HL-60 (cell line): ENCODE results near the gene RETREG2.

Experiments used
- DNase-seq, 2 experiments: peaks; one replicate each; pipeline ENCODE4 v3.0.0-alpha.2; 2010 to 2020; ENCODE audit warnings: low read depth in 1 of 2, low spot score in 1 of 2
- H3K27ac ChIP-seq: fragments of 250-450 bp; sonication (Bioruptor Pico); replicated peaks from 2 replicates; pipeline ENCODE4 v1.5.1; 2020; ENCODE audit warnings: mild to moderate bottlenecking, moderate library complexity
- H3K27me3 ChIP-seq: fragments of 250-450 bp; sonication (Bioruptor Pico); 2 replicates; pipeline ENCODE4 v1.5.1; 2021; ENCODE audit warnings: mild to moderate bottlenecking, moderate library complexity; ENCODE audit not compliant: insufficient read depth, poor library complexity, severe bottlenecking
- H3K4me3 ChIP-seq: replicated peaks from 2 replicates; pipeline ENCODE4 v1.5.1; 2011; ENCODE audit warnings: mild to moderate bottlenecking, control low read depth, low read length; ENCODE audit not compliant: insufficient read depth
- GABPA ChIP-seq: IDR thresholded peaks from 2 replicates; pipeline ENCODE4 v1.6.1; 2012; ENCODE audit warnings: low read depth
- POLR2AphosphoS5 ChIP-seq: IDR thresholded peaks from 2 replicates; pipeline ENCODE4 v1.6.1; 2012; ENCODE audit warnings: low read depth
- SPI1 ChIP-seq: IDR thresholded peaks from 2 replicates; pipeline ENCODE4 v1.6.1; 2012; ENCODE audit warnings: low read depth, mild to moderate bottlenecking, borderline replicate concordance
- TF ChIP-seq, protein P1 (sequence below): IDR thresholded peaks from 2 replicates; pipeline ENCODE4 v1.6.1; 2012; ENCODE audit warnings: low read depth; ENCODE audit not compliant: insufficient replicate concordance
- TF ChIP-seq, protein P2 (sequence below): IDR thresholded peaks from one replicate; pipeline ENCODE4 v1.5.1; 2011; ENCODE audit warnings: low read length, control low read depth, inconsistent platforms; ENCODE audit not compliant: insufficient read depth

Gene RETREG2

DNA sequence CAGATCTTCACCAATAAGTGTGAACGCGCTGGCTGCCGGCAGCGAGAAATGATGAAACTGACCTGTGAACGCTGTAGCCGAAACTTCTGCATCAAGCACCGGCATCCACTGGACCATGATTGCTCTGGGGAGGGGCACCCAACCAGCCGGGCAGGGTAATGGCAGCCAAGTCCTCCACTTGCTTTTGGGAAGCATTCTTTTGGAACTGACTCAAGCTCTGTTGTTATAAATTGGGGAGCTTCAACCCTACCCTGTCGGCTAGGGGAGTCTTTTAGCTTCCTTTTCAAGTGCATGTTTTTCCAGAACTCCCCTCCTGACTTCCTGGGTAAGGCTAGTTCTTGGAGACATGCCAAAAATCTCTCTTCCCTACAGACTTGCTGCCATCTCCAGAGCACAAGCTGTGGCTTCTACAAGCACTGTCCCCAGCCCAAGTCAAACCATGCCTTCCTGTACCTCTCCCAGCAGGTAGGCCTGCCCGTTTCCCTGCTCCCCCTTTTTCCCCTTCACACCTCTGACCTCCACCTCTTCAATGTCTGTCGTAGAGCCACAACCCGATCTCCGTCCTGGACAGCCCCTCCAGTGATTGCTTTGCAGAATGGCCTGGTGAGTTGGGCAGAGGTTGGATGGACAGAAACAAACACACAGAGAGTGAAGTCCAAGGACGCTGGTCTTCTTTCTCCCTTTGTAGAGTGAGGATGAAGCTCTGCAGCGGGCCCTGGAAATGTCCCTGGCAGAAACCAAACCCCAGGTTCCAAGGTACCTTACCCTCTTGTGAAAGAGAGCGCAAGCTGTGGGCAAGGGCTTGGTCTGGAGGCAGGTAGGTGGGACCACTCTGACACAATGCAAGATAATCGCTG, 30.0 kb downstream of the RETREG2 start:
- Histone ChIP-seq H3K27ac (no peak overlapping the region), H3K4me3 (no peak overlapping the region), H3K27me3 (no peaks in the 10 kb centered on the region)
- no peak for TF ChIP-seq SPI1
- TF ChIP-seq, protein P1, sequence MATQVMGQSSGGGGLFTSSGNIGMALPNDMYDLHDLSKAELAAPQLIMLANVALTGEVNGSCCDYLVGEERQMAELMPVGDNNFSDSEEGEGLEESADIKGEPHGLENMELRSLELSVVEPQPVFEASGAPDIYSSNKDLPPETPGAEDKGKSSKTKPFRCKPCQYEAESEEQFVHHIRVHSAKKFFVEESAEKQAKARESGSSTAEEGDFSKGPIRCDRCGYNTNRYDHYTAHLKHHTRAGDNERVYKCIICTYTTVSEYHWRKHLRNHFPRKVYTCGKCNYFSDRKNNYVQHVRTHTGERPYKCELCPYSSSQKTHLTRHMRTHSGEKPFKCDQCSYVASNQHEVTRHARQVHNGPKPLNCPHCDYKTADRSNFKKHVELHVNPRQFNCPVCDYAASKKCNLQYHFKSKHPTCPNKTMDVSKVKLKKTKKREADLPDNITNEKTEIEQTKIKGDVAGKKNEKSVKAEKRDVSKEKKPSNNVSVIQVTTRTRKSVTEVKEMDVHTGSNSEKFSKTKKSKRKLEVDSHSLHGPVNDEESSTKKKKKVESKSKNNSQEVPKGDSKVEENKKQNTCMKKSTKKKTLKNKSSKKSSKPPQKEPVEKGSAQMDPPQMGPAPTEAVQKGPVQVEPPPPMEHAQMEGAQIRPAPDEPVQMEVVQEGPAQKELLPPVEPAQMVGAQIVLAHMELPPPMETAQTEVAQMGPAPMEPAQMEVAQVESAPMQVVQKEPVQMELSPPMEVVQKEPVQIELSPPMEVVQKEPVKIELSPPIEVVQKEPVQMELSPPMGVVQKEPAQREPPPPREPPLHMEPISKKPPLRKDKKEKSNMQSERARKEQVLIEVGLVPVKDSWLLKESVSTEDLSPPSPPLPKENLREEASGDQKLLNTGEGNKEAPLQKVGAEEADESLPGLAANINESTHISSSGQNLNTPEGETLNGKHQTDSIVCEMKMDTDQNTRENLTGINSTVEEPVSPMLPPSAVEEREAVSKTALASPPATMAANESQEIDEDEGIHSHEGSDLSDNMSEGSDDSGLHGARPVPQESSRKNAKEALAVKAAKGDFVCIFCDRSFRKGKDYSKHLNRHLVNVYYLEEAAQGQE, result no peak
- TF ChIP-seq GABPA, result no peak
- TF ChIP-seq, protein P2, sequence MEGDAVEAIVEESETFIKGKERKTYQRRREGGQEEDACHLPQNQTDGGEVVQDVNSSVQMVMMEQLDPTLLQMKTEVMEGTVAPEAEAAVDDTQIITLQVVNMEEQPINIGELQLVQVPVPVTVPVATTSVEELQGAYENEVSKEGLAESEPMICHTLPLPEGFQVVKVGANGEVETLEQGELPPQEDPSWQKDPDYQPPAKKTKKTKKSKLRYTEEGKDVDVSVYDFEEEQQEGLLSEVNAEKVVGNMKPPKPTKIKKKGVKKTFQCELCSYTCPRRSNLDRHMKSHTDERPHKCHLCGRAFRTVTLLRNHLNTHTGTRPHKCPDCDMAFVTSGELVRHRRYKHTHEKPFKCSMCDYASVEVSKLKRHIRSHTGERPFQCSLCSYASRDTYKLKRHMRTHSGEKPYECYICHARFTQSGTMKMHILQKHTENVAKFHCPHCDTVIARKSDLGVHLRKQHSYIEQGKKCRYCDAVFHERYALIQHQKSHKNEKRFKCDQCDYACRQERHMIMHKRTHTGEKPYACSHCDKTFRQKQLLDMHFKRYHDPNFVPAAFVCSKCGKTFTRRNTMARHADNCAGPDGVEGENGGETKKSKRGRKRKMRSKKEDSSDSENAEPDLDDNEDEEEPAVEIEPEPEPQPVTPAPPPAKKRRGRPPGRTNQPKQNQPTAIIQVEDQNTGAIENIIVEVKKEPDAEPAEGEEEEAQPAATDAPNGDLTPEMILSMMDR, result no peak
- no peak for TF ChIP-seq POLR2AphosphoS5
- DNase-seq, result no peak

DNA sequence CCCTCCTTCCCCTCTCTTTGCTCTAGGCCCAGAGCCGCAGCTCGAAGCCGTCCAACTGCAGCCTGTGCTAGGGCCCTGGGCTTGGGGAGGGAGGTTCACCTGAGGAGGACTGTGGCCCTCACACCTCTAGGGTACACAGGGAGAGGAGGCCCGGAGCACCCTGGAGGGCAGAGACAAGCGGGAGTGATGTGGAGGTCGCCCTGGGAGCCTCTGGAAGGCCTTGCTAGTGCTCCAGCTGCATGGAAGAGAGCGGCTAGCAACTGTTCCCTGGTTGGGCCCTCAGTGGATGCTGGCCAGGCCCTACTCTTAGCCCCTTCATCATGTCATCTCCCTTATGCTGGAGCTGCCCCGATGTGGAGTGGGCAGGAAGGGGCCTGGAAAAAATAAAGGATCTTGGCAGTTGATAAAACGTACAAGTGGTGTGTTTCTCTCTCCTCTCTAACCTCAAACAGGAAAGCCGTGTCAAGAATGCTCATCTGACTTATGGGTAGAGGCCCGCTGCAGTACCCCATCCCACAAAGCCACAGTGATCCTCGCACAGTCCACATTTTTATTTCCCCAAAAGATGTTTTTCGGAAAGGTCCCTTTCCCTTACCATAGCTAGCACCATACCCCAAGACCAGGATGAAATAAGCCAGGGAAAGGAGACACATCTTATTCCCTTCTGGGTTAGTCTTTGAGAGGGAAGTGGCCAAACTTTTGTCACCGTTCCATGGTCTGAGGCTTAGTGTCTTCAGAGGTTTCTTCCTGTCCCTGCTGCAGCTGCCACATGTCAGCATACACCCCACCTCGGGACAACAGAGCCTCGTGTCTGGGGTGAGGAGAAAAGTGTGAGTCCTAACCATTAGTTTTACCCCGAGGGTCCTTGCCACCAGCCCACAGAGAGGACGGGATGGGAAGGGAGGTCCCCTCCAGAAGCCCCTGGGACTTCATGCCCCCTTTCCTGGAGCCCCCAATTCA, 31.4 kb downstream of the RETREG2 start:
- H3K4me3 ChIP-seq, result no peak overlapping the region
- peak overlapping the region; percentile 57 for H3K27ac ChIP-seq
- 0 out of 2 replicates have a peak, but pooled peaks have one; percentile 14 for TF ChIP-seq POLR2AphosphoS5
- TF ChIP-seq, protein P1, result no peak
- TF ChIP-seq GABPA, result no peak
- TF ChIP-seq, protein P2, result no peak
- TF ChIP-seq SPI1, result peak; percentile 39; the same call in 1 of the 2 replicates
- H3K27me3 ChIP-seq, result no peaks in the 10 kb centered on the region
- DNase-seq, result peak in 1 of 2 experiments; percentile 68

DNA sequence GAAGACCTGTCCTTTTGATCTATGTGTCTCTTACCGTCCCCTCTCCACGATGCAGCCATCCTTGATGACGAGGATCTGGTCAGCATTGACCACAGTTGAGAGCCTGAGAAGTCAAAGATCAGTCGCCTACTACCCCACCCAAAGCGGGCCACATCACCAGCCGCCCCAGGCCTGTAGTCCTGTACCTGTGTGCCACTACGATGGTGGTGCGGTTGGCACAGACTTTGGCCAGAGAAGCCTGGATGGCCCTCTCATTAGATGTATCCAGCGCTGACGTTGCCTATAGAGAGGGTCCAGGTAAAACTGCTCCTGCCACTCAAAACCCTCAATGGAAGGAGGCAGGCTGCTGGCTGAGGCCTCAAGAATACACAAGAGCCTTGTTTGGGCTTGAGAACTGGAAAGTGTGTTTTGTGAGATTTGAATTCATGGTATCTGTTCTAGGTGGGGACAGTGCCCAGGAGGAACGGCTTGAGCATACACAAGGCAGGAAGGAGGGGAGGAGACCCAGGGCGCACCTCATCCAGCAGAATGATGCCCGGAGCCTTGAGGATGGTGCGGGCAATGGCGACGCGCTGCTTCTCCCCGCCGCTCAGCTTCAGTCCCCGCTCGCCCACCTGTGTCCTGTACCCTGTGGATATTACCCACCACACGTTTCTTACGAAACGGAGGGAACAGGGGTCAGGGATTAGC, 32.3 kb downstream of the RETREG2 start:
- DNase-seq, result no peak
- TF ChIP-seq, protein P1, result no peak
- TF ChIP-seq GABPA, result no peak
- TF ChIP-seq, protein P2, result no peak
- no peak for TF ChIP-seq SPI1
- TF ChIP-seq POLR2AphosphoS5, result no peak

More for the DNA sequence above, 32.3 kb downstream of the RETREG2 start:
- Histone ChIP-seq H3K27me3 (no peaks in the 10 kb centered on the region), H3K27ac (peak overlapping the region; percentile 57), H3K4me3 (no peak overlapping the region)
